ENCODE data around the gene VSIG10L. TPM values are rescaled to one million over a fixed set of nuclear protein-coding genes. Genes with fewer than 3 reads are reported as not detected.

The VSIG10L gene
- total RNA-seq, 1 donor from 2014 or later = 3.2 TPM

- Histone ChIP-seq H3K27ac (no peak overlapping the region), H3K4me3 (no peak overlapping the region), H3K4me1 (no peaks in the 10 kb centered on the region), H3K9me3 (no peaks in the 10 kb centered on the region), H3K27me3 (ENCODE audit: low read depth) (no peaks in the 10 kb centered on the region), H3K36me3 (no peaks in the 10 kb centered on the region)
- ATAC-seq (no peak), DNase-seq (no peak)
- intact Hi-C loops (cut with DNase I) = no loop called here
- TF ChIP-seq CTCF (IDR thresholded peaks at IDR 0.05) = no peak
These were observed 40.1 kb upstream of the VSIG10L start for GRCh38 chr19:51382004-51382403.

- intact Hi-C loops (cut with DNase I) = no loop called here
- no peaks in the 10 kb centered on the region for H3K36me3 ChIP-seq
- H3K4me1 ChIP-seq = no peaks in the 10 kb centered on the region
- DNase-seq = no peak
- no peak overlapping the region for H3K27ac ChIP-seq
- ATAC-seq = no peak
- H3K27me3 ChIP-seq (ENCODE audit: low read depth) = no peaks in the 10 kb centered on the region
- no peaks in the 10 kb centered on the region for H3K9me3 ChIP-seq
- no peak overlapping the region for H3K4me3 ChIP-seq
- no peak for TF ChIP-seq CTCF (IDR thresholded peaks at IDR 0.05)
These were observed 38.4 kb upstream of the VSIG10L start for GRCh38 chr19:51380379-51380778.

- DNase-seq (no peak), ATAC-seq (no peak)
- intact Hi-C loops (cut with DNase I) = no loop called here
- Histone ChIP-seq H3K9me3 (no peaks in the 10 kb centered on the region), H3K27ac (no peak overlapping the region), H3K36me3 (no peaks in the 10 kb centered on the region), H3K4me1 (no peaks in the 10 kb centered on the region), H3K4me3 (no peak overlapping the region), H3K27me3 (ENCODE audit: low read depth) (no peaks in the 10 kb centered on the region)
- TF ChIP-seq CTCF (IDR thresholded peaks at IDR 0.05) = no peak
These were observed 35.5 kb upstream of the VSIG10L start for GRCh38 chr19:51377422-51377821.

- H3K36me3 ChIP-seq = no peaks in the 10 kb centered on the region
- H3K4me1 ChIP-seq = no peaks in the 10 kb centered on the region
- intact Hi-C loops (cut with DNase I) = no loop called here
- no peak for TF ChIP-seq CTCF (IDR thresholded peaks at IDR 0.05)
- no peaks in the 10 kb centered on the region for H3K9me3 ChIP-seq
- no peak overlapping the region for H3K27ac ChIP-seq
- ATAC-seq (no peak), DNase-seq (no peak)
- no peaks in the 10 kb centered on the region for H3K27me3 ChIP-seq (ENCODE audit: low read depth)
- H3K4me3 ChIP-seq = no peak overlapping the region
These were observed 33.7 kb upstream of the VSIG10L start for GRCh38 chr19:51375504-51376221.

- no peak for DNase-seq
- Histone ChIP-seq H3K9me3 (no peaks in the 10 kb centered on the region), H3K4me1 (peaks cover 6% of the 10 kb centered on the region), H3K36me3 (no peaks in the 10 kb centered on the region), H3K4me3 (peak within 1 kb of the TSS; percentile 30), H3K27me3 (ENCODE audit: low read depth) (no peaks in the 10 kb centered on the region), H3K27ac (peak within 1 kb of the TSS; percentile 64)
- ATAC-seq = peak; percentile 17 to 26
- no peak for TF ChIP-seq CTCF (IDR thresholded peaks at IDR 0.05)
- intact Hi-C loops (cut with DNase I) = no loop called here
These were observed 30.9 kb upstream of the VSIG10L start, which contains the start of gene NKG7 for GRCh38 chr19:51372649-51373504. NKG7 (minus strand) TSS chr19:51372654; CDS start chr19:51372535, 119 bp downstream.
